Measurements from ENCODE around the gene COL24A1.

GRCh38 chr1:86150553-86151055 lies 6.0 kb downstream of the COL24A1 start:
- TF ChIP-seq POLR2A (IDR thresholded peaks at IDR 0.05), result no peak
- TF ChIP-seq CTCF (IDR thresholded peaks at IDR 0.05), result no peak
- TF ChIP-seq POLR2AphosphoS5 (IDR thresholded peaks at IDR 0.05), result no peak
- no peak for TF ChIP-seq EP300 (IDR thresholded peaks at IDR 0.05)

Data from sigmoid colon (tissue), 4 donors.